MM.1S (cell line): ENCODE data around the gene RAB22A.

Experiments
- CTCF ChIP-seq: fragments of 300-600 bp; sonication (generic); IDR thresholded peaks from 2 replicates; pipeline ENCODE4 v1.5.1; 2016; ENCODE audit warnings: antibody characterized with exemption, low read length, mixed read lengths
- EZH2 ChIP-seq: fragments of 300-600 bp; sonication (generic); optimal IDR thresholded peaks from 2 replicates; pipeline ENCODE3; 2017; ENCODE audit warnings: low read depth, mild to moderate bottlenecking, antibody characterized with exemption, low read length, mixed read lengths
- EZH2phosphoT487 ChIP-seq: fragments of 300-600 bp; sonication (generic); IDR thresholded peaks from 2 replicates; pipeline ENCODE4 v1.6.1; 2018; ENCODE audit warnings: antibody characterized with exemption, low read length

GRCh38 chr20:58381627-58382026 lies 72.1 kb downstream of the RAB22A start:
- TF ChIP-seq CTCF, result no peak
- no peak for TF ChIP-seq EZH2
- TF ChIP-seq EZH2phosphoT487, result no peak
